Nephron progenitor cell (in vitro differentiated cells): ENCODE data around the gene COL6A1.

Experiments used
- DNase-seq: peaks from one replicate; pipeline ENCODE4 v3.0.0; 2021
- H3K27ac Mint-ChIP-seq: 2 replicates; pipeline ENCODE4 v1.8.0; 2021; ENCODE audit warnings: mild to moderate bottlenecking, moderate library complexity, mixed read lengths
- H3K27me3 Mint-ChIP-seq: 2 replicates; pipeline ENCODE4 v1.8.0; 2021; ENCODE audit warnings: mild to moderate bottlenecking, low read depth, mixed read lengths; ENCODE audit not compliant: poor library complexity
- H3K36me3 Mint-ChIP-seq: 2 replicates; pipeline ENCODE4 v1.8.0; 2021; ENCODE audit warnings: low read depth, mixed read lengths
- H3K4me1 Mint-ChIP-seq: 2 replicates; pipeline ENCODE4 v1.8.0; 2021; ENCODE audit warnings: mixed read lengths
- H3K4me3 Mint-ChIP-seq: 2 replicates; pipeline ENCODE4 v1.8.0; 2021; ENCODE audit warnings: mild to moderate bottlenecking, moderate library complexity, mixed read lengths
- H3K9me3 Mint-ChIP-seq: 2 replicates; pipeline ENCODE4 v1.8.0; 2021; ENCODE audit warnings: mild to moderate bottlenecking, moderate library complexity, mixed read lengths
- CTCF ChIP-seq: fragments of 200-600 bp; sonication (generic); IDR thresholded peaks from 2 replicates; pipeline ENCODE4 v1.5.0; 2021; ENCODE audit warnings: antibody characterized with exemption

COL6A1 gene

GRCh38 chr21:46048926-46049889 is 67.6 kb downstream of the COL6A1 start:
- Mint-ChIP-seq H3K36me3 (no peaks in the 10 kb centered on the region), H3K27ac (no peak overlapping the region), H3K27me3 (no peaks in the 10 kb centered on the region), H3K4me3 (no peak overlapping the region), H3K4me1 (peaks cover 17% of the 10 kb centered on the region), H3K9me3 (peaks cover 6% of the 10 kb centered on the region)
- TF ChIP-seq CTCF, result no peak
- DNase-seq, result no peak

- no peak for TF ChIP-seq CTCF
- Mint-ChIP-seq H3K9me3 (peaks cover 6% of the 10 kb centered on the region), H3K27ac (no peak overlapping the region), H3K27me3 (no peaks in the 10 kb centered on the region), H3K4me3 (no peak overlapping the region), H3K36me3 (no peaks in the 10 kb centered on the region), H3K4me1 (peaks cover 21% of the 10 kb centered on the region)
- no peak for DNase-seq
These were observed 68.5 kb downstream of the COL6A1 start for GRCh38 chr21:46049890-46050667.

- Mint-ChIP-seq H3K4me1 (peaks cover 22% of the 10 kb centered on the region), H3K36me3 (no peaks in the 10 kb centered on the region), H3K27me3 (no peaks in the 10 kb centered on the region), H3K27ac (no peak overlapping the region), H3K9me3 (peaks cover 6% of the 10 kb centered on the region), H3K4me3 (no peak overlapping the region)
- DNase-seq, result no peak
- no peak for TF ChIP-seq CTCF
These were observed 69.3 kb downstream of the COL6A1 start for GRCh38 chr21:46050668-46051378.

- no peak for DNase-seq
- no peaks in the 10 kb centered on the region for H3K27me3 Mint-ChIP-seq
- no peaks in the 10 kb centered on the region for H3K36me3 Mint-ChIP-seq
- H3K4me1 Mint-ChIP-seq, result peaks cover 27% of the 10 kb centered on the region
- H3K4me3 Mint-ChIP-seq, result no peak overlapping the region
- TF ChIP-seq CTCF, result no peak
- H3K9me3 Mint-ChIP-seq, result peaks cover 6% of the 10 kb centered on the region
- no peak overlapping the region for H3K27ac Mint-ChIP-seq
These were observed 69.8 kb downstream of the COL6A1 start for GRCh38 chr21:46051379-46051770.

- no peak overlapping the region for H3K27ac Mint-ChIP-seq
These were observed 70.5 kb downstream of the COL6A1 start for GRCh38 chr21:46051821-46052675.

More at GRCh38 chr21:46051821-46052675, 70.5 kb downstream of the COL6A1 start:
- DNase-seq, result no peak
- H3K4me3 Mint-ChIP-seq, result no peak overlapping the region
- no peaks in the 10 kb centered on the region for H3K36me3 Mint-ChIP-seq
- no peak for TF ChIP-seq CTCF
- H3K4me1 Mint-ChIP-seq, result peaks cover 33% of the 10 kb centered on the region
- H3K9me3 Mint-ChIP-seq, result peaks cover 6% of the 10 kb centered on the region
- H3K27me3 Mint-ChIP-seq, result no peaks in the 10 kb centered on the region
